Body of pancreas (tissue), 4 donors: Measurements from ENCODE around the gene PNPLA5.

ENCODE experiments used
- POLR2A ChIP-seq, 3 donors: fragments of 450-650 bp; IDR thresholded peaks; one replicate each; pipeline ENCODE4 v1.6.1; 2016; ENCODE audit warnings: antibody characterized with exemption in 3 of 3, mild to moderate bottlenecking in 2 of 3
- TF ChIP-seq, protein P1 (sequence below), 7 experiments: fragments of 450-650 bp in 4 of 7; fragments of 200-600 bp in 3 of 7; sonication (generic) in 3 of 7; IDR thresholded peaks; one replicate each; pipeline ENCODE4 v1.5.1; 2016 to 2019; ENCODE audit warnings: antibody characterized with exemption in 7 of 7

DNA sequence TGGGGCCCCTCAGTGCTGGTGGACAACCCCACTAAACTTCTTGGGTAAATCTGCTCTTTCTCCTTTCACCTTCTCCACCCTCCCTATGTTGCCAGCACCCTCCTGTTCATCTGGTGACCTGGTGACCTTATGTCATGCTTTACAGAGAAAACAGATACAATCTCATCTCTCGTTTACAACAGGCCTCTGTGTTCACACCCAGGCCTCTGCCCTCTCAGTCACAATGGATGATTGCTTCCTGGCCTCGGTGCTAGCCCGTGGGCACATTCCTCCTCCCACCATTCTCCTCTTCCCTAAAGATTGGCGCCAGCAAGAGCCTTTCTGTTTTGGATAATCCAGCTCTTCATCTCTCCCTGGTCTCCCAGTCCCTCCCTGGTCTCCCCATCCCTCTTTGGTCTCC, 19.5 kb upstream of the PNPLA5 start:
- TF ChIP-seq, protein P1, sequence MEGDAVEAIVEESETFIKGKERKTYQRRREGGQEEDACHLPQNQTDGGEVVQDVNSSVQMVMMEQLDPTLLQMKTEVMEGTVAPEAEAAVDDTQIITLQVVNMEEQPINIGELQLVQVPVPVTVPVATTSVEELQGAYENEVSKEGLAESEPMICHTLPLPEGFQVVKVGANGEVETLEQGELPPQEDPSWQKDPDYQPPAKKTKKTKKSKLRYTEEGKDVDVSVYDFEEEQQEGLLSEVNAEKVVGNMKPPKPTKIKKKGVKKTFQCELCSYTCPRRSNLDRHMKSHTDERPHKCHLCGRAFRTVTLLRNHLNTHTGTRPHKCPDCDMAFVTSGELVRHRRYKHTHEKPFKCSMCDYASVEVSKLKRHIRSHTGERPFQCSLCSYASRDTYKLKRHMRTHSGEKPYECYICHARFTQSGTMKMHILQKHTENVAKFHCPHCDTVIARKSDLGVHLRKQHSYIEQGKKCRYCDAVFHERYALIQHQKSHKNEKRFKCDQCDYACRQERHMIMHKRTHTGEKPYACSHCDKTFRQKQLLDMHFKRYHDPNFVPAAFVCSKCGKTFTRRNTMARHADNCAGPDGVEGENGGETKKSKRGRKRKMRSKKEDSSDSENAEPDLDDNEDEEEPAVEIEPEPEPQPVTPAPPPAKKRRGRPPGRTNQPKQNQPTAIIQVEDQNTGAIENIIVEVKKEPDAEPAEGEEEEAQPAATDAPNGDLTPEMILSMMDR (IDR thresholded peaks at IDR 0.05), result no peak
- TF ChIP-seq POLR2A (IDR thresholded peaks at IDR 0.05), result no peak
